HepG2 (cell line): ENCODE results near the gene ABI3. TPM values are rescaled to one million over a fixed set of nuclear protein-coding genes. Genes with fewer than 3 reads are reported as not detected.

Source experiments
- ELF3 ChIP-seq: IDR thresholded peaks from 2 replicates; pipeline ENCODE4 v1.6.1; 2016; ENCODE audit warnings: missing genetic modification reagents, missing compliant biosample characterization
- KDM5B ChIP-seq: sonication (generic); formaldehyde crosslinking; IDR thresholded peaks from 2 replicates; pipeline ENCODE4 v1.4.0; 2020; ENCODE audit warnings: missing genetic modification reagents, mild to moderate bottlenecking, borderline replicate concordance
- MTF1 ChIP-seq: sonication (generic); formaldehyde crosslinking; IDR thresholded peaks from 2 replicates; pipeline ENCODE4 v1.5.0; 2020; ENCODE audit warnings: missing genetic modification reagents
- NBN ChIP-seq: fragments of 450-650 bp; conservative IDR thresholded peaks from 2 replicates; pipeline ENCODE4 v1.6.1; 2017
- NFRKB ChIP-seq: fragments of 450-650 bp; IDR thresholded peaks from 2 replicates; pipeline ENCODE4 v1.6.1; 2017
- NR1H2 ChIP-seq: sonication (generic); formaldehyde crosslinking; IDR thresholded peaks from 2 replicates; pipeline ENCODE4 v1.8.1; 2022; ENCODE audit warnings: low read depth, missing genetic modification reagents, borderline replicate concordance
- PCBP2 ChIP-seq: fragments of 200-400 bp; formaldehyde crosslinking; optimal IDR thresholded peaks from 2 replicates; pipeline ENCODE3; 2018; ENCODE audit warnings: low read length, low read depth; ENCODE audit not compliant: poor library complexity, severe bottlenecking
- PHF5A ChIP-seq: IDR thresholded peaks from one replicate; pipeline ENCODE4 v1.6.1; 2018; ENCODE audit warnings: low read depth, missing genetic modification reagents; ENCODE audit not compliant: unreplicated experiment
- RBM39 ChIP-seq: fragments of 200-400 bp; formaldehyde crosslinking; IDR thresholded peaks from one replicate; pipeline ENCODE4 v1.6.1; 2018; ENCODE audit warnings: antibody characterized with exemption, mild to moderate bottlenecking, low read depth, low read length; ENCODE audit not compliant: poor library complexity, severe bottlenecking
- SMAD1 ChIP-seq: sonication (generic); formaldehyde crosslinking; IDR thresholded peaks from 2 replicates; pipeline ENCODE4 v1.4.0; 2020; ENCODE audit warnings: missing genetic modification reagents, low read depth, mild to moderate bottlenecking, borderline replicate concordance
- SMC3 ChIP-seq: IDR thresholded peaks from 2 replicates; pipeline ENCODE4 v1.6.1; 2011; ENCODE audit warnings: low read length, improper control_type of control experiment
- SNAI1 ChIP-seq: sonication (generic); formaldehyde crosslinking; IDR thresholded peaks from 2 replicates; pipeline ENCODE4 v1.5.0; 2020; ENCODE audit warnings: mild to moderate bottlenecking, missing genetic modification reagents, borderline replicate concordance
- SNAPC2 ChIP-seq: sonication (generic); formaldehyde crosslinking; IDR thresholded peaks from 2 replicates; pipeline ENCODE4 v1.8.1; 2022; ENCODE audit warnings: mild to moderate bottlenecking, missing genetic modification reagents
- TEAD2 ChIP-seq: sonication (generic); formaldehyde crosslinking; IDR thresholded peaks from 2 replicates; pipeline ENCODE4 v1.9.0; 2021; ENCODE audit warnings: missing genetic modification reagents
- WIZ ChIP-seq: sonication (generic); formaldehyde crosslinking; IDR thresholded peaks from 2 replicates; pipeline ENCODE4 v1.5.1; 2020; ENCODE audit warnings: mild to moderate bottlenecking, missing genetic modification reagents
- ZNF253 ChIP-seq: sonication (generic); formaldehyde crosslinking; IDR thresholded peaks from 2 replicates; pipeline ENCODE4 v1.8.0; 2022; ENCODE audit warnings: mild to moderate bottlenecking, missing genetic modification reagents, borderline replicate concordance
- ZNF549 ChIP-seq: sonication (generic); formaldehyde crosslinking; IDR thresholded peaks from 2 replicates; pipeline ENCODE4 v1.5.0; 2020; ENCODE audit warnings: missing genetic modification reagents
- ZNF713 ChIP-seq: sonication (generic); formaldehyde crosslinking; IDR thresholded peaks from 2 replicates; pipeline ENCODE4 v1.4.0; 2020; ENCODE audit warnings: mild to moderate bottlenecking, missing genetic modification reagents
- ZNF839 ChIP-seq: sonication (generic); formaldehyde crosslinking; IDR thresholded peaks from 2 replicates; pipeline ENCODE4 v1.4.0; 2020; ENCODE audit warnings: missing genetic modification reagents, mild to moderate bottlenecking, borderline replicate concordance
- polyA plus RNA-seq, 8 experiments: library from polyadenylated mRNA; depleted of rRNA in 3 of 8; stranded (reverse) in 7 of 8; unstranded in 1 of 8; fragments of >200 nt; fragmentation: Illumina TruSeq in 4 of 8; extraction: Trizol in 4 of 8; gene quantifications; 2 replicates each; pipeline versions ENCODE4 v1.2.1 to v1.2.3, GENCODE V29; 2011 to 2016; ENCODE audit warnings: low read depth in 4 of 8, missing spikeins in 1 of 8, mixed read lengths in 1 of 8; ENCODE audit not compliant: insufficient read depth in 1 of 8
- total RNA-seq, 5 experiments: library from RNA; depleted of rRNA; stranded (reverse); fragments of >200 nt; fragmentation: Illumina TruSeq; extraction: Trizol; gene quantifications; 2 replicates each; pipeline ENCODE4 v1.2.3, GENCODE V29; 2016; ENCODE audit warnings: low read depth in 1 of 5
- TF ChIP-seq, protein P1 (sequence below): sonication (generic); formaldehyde crosslinking; IDR thresholded peaks from 2 replicates; pipeline ENCODE4 v1.5.1; 2020; ENCODE audit warnings: mild to moderate bottlenecking, missing genetic modification reagents, borderline replicate concordance
- TF ChIP-seq, protein P2 (sequence below): sonication (generic); formaldehyde crosslinking; IDR thresholded peaks from 2 replicates; pipeline ENCODE4 v1.4.0; 2020; ENCODE audit warnings: mild to moderate bottlenecking, low read depth, missing genetic modification reagents
- TF ChIP-seq, protein P3 (sequence below): sonication (generic); formaldehyde crosslinking; IDR thresholded peaks from 2 replicates; pipeline ENCODE4 v1.8.1; 2022; ENCODE audit warnings: low read depth, mild to moderate bottlenecking, missing genetic modification reagents
- TF ChIP-seq, protein P4 (sequence below): sonication (generic); formaldehyde crosslinking; IDR thresholded peaks from 2 replicates; pipeline ENCODE4 v1.8.0; 2022; ENCODE audit warnings: low read depth, missing genetic modification reagents
- TF ChIP-seq, protein P5 (sequence below), 2 experiments: sonication (generic) in 1 of 2; formaldehyde crosslinking in 1 of 2; IDR thresholded peaks; 2 replicates each; pipeline versions ENCODE4 v1.4.0 to v1.6.1; 2018 to 2020; ENCODE audit warnings: missing genetic modification reagents in 2 of 2, borderline replicate concordance in 1 of 2, low read depth in 1 of 2, mild to moderate bottlenecking in 1 of 2, missing biosample characterization in 1 of 2

The ABI3 gene
- total and polyA plus RNA-seq, 2 of the 13 experiments (the other 11 are each of a cell fraction or from before 2014, with no cell fraction given): not detected

DNA sequence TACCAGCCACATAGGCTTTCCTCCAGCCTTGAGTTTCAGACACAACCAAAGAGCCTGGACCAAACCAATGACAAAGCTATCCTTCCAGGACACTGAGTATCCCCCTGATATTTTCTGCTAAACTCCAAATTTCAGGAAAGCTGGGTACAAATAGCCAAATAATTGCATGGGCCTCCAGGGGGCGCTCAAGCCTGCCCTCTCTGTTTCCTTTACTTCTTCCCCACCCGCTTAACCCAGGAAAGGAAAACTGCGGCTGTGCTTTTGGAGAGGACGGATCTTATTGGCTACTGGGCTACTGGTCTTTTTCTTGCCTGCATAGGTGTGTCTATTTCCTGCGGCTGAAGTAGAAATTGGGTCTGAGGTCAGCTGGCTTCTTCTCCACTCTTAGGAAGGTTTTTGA, 30.2 kb upstream of the ABI3 start (continued):
- TF ChIP-seq, protein P1, sequence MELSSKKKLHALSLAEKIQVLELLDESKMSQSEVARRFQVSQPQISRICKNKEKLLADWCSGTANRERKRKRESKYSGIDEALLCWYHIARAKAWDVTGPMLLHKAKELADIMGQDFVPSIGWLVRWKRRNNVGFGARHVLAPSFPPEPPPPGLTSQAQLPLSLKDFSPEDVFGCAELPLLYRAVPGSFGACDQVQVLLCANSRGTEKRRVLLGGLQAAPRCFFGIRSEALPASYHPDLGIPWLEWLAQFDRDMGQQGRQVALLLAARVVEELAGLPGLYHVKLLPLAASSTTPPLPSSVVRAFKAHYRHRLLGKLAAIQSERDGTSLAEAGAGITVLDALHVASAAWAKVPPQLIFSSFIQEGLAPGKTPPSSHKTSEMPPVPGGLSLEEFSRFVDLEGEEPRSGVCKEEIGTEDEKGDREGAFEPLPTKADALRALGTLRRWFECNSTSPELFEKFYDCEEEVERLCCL (CRISPR knock-in tag): no peak
- TF ChIP-seq ZNF549 (CRISPR knock-in tag): no peak
- TF ChIP-seq PCBP2: no peak
- no peak for TF ChIP-seq NR1H2 (CRISPR knock-in tag)
- TF ChIP-seq WIZ: no peak
- no peak for TF ChIP-seq RBM39
- no peak for TF ChIP-seq MTF1
- TF ChIP-seq PHF5A (CRISPR knock-in tag): no peak
- no peak for TF ChIP-seq SNAPC2 (CRISPR knock-in tag)
- TF ChIP-seq, protein P2, sequence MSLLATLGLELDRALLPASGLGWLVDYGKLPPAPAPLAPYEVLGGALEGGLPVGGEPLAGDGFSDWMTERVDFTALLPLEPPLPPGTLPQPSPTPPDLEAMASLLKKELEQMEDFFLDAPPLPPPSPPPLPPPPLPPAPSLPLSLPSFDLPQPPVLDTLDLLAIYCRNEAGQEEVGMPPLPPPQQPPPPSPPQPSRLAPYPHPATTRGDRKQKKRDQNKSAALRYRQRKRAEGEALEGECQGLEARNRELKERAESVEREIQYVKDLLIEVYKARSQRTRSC (CRISPR knock-in tag): no peak
- TF ChIP-seq SMC3: peak; percentile 69
- TF ChIP-seq SMAD1 (CRISPR knock-in tag): no peak
- no peak for TF ChIP-seq KDM5B (CRISPR knock-in tag)
- TF ChIP-seq ZNF839 (CRISPR knock-in tag): no peak
- TF ChIP-seq, protein P3, sequence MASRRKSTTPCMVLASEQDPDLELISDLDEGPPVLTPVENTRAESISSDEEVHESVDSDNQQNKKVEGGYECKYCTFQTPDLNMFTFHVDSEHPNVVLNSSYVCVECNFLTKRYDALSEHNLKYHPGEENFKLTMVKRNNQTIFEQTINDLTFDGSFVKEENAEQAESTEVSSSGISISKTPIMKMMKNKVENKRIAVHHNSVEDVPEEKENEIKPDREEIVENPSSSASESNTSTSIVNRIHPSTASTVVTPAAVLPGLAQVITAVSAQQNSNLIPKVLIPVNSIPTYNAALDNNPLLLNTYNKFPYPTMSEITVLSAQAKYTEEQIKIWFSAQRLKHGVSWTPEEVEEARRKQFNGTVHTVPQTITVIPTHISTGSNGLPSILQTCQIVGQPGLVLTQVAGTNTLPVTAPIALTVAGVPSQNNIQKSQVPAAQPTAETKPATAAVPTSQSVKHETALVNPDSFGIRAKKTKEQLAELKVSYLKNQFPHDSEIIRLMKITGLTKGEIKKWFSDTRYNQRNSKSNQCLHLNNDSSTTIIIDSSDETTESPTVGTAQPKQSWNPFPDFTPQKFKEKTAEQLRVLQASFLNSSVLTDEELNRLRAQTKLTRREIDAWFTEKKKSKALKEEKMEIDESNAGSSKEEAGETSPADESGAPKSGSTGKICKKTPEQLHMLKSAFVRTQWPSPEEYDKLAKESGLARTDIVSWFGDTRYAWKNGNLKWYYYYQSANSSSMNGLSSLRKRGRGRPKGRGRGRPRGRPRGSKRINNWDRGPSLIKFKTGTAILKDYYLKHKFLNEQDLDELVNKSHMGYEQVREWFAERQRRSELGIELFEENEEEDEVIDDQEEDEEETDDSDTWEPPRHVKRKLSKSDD (CRISPR knock-in tag): no peak
- TF ChIP-seq, protein P4, sequence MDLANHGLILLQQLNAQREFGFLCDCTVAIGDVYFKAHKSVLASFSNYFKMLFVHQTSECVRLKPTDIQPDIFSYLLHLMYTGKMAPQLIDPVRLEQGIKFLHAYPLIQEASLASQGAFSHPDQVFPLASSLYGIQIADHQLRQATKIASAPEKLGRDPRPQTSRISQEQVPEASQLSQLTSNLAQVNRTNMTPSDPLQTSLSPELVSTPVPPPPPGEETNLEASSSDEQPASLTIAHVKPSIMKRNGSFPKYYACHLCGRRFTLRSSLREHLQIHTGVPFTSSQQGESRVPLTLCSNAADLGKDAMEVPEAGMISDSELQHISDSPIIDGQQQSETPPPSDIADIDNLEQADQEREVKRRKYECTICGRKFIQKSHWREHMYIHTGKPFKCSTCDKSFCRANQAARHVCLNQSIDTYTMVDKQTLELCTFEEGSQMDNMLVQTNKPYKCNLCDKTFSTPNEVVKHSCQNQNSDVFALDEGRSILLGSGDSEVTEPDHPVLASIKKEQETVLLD (CRISPR knock-in tag): no peak
- no peak for TF ChIP-seq ZNF713 (CRISPR knock-in tag)
- TF ChIP-seq, protein P5, sequence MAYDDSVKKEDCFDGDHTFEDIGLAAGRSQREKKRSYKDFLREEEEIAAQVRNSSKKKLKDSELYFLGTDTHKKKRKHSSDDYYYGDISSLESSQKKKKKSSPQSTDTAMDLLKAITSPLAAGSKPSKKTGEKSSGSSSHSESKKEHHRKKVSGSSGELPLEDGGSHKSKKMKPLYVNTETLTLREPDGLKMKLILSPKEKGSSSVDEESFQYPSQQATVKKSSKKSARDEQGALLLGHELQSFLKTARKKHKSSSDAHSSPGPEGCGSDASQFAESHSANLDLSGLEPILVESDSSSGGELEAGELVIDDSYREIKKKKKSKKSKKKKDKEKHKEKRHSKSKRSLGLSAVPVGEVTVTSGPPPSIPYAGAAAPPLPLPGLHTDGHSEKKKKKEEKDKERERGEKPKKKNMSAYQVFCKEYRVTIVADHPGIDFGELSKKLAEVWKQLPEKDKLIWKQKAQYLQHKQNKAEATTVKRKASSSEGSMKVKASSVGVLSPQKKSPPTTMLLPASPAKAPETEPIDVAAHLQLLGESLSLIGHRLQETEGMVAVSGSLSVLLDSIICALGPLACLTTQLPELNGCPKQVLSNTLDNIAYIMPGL (CRISPR knock-in tag; IDR thresholded peaks at IDR 0.05; ENCODE audit: borderline replicate concordance in 1 of 2, low read depth in 1 of 2): peak; percentile 44 to 63; a peak in 1 of 4 replicates
- no peak for TF ChIP-seq SNAI1 (CRISPR knock-in tag)
- no peak for TF ChIP-seq NFRKB
- TF ChIP-seq ZNF253 (CRISPR knock-in tag): no peak
- TF ChIP-seq TEAD2 (CRISPR knock-in tag): no peak
- no peak for TF ChIP-seq NBN
- 0 out of 2 replicates have a peak, but pooled peaks have one; percentile 23 for TF ChIP-seq ELF3
